RWPE1 (cell line): ENCODE measurements around the gene AUTS2.

ENCODE experiments used
- CTCF ChIA-PET: fragments of 350-600 bp; sonication (Branson Sonifier 250); formaldehyde crosslinking; extraction: SDS; loops from one replicate; lab custom pipeline; 2021; lab: Yijun Ruan, JAX
- POLR2A ChIA-PET: fragments of 400-600 bp; formaldehyde crosslinking; extraction: SDS; loops from one replicate; lab custom pipeline; 2020; ENCODE audit warnings: antibody characterized with exemption; ENCODE audit not compliant: low non-redundant PET; lab: Yijun Ruan, JAX
- DNase-seq: peaks from one replicate; pipeline ENCODE4 v3.0.0; 2012; ENCODE audit warnings: low spot score
- H3K27ac ChIP-seq: fragments of 450-650 bp; 2 replicates; pipeline ENCODE4 v1.5.1; 2017
- CTCF ChIP-seq: fragments of 450-650 bp; conservative IDR thresholded peaks from 2 replicates; pipeline ENCODE4 v1.5.1; 2017; ENCODE audit warnings: low read depth, mild to moderate bottlenecking

AUTS2 gene

GRCh38 chr7:70450731-70451130 lies 852.5 kb downstream of the AUTS2 start:
- ChIA-PET CTCF (no interaction called here), POLR2A (no interaction called here)
- TF ChIP-seq CTCF, result no peak
- no peak overlapping the region for H3K27ac ChIP-seq
- DNase-seq, result no peak

GRCh38 chr7:70455925-70456324 lies 857.6 kb downstream of the AUTS2 start:
- DNase-seq, result no peak
- ChIA-PET POLR2A (no interaction called here), CTCF (no interaction called here)
- no peak overlapping the region for H3K27ac ChIP-seq
- no peak for TF ChIP-seq CTCF

GRCh38 chr7:70456719-70457118 lies 858.4 kb downstream of the AUTS2 start:
- ChIA-PET POLR2A (no interaction called here), CTCF (no interaction called here)
- DNase-seq, result no peak
- no peak for TF ChIP-seq CTCF
- H3K27ac ChIP-seq, result no peak overlapping the region

GRCh38 chr7:70457482-70457881 lies 859.2 kb downstream of the AUTS2 start:
- H3K27ac ChIP-seq, result no peak overlapping the region
- ChIA-PET POLR2A (no interaction called here), CTCF (no interaction called here)
- DNase-seq, result no peak
- no peak for TF ChIP-seq CTCF

GRCh38 chr7:70457883-70458680 lies 859.8 kb downstream of the AUTS2 start:
- DNase-seq, result no peak
- CTCF ChIA-PET, result interaction anchor here (0.7 kb wide), 1 partner anchor 111 kb away, joined by 4 read pairs; no protein-coding TSS in a partner anchor
- POLR2A ChIA-PET, result no interaction called here
- no peak overlapping the region for H3K27ac ChIP-seq
- TF ChIP-seq CTCF, result no peak

- no peak overlapping the region for H3K27ac ChIP-seq
- DNase-seq, result no peak
- ChIA-PET CTCF (interaction anchor here (0.7 kb wide), 1 partner anchor 111 kb away, joined by 4 read pairs; no protein-coding TSS in a partner anchor), POLR2A (no interaction called here)
- no peak for TF ChIP-seq CTCF
These were observed 860.5 kb downstream of the AUTS2 start for GRCh38 chr7:70458745-70459144.
